NCI-H1105 treated with DMSO at 0.1 percent for 48 hours (cell line): ENCODE measurements around the gene SP2.

Experiments used
- DNase-seq: peaks from one replicate; lab custom pipeline; 2025; lab: John Stamatoyannopoulos, UW

The SP2 gene

GRCh38 chr17:47949197-47949759, 53.2 kb downstream of the SP2 start:
- DNase-seq = peak; percentile 74

GRCh38 chr17:47949946-47950345, 53.9 kb downstream of the SP2 start:
- no peak for DNase-seq

GRCh38 chr17:47950448-47950847, 54.4 kb downstream of the SP2 start:
- DNase-seq = no peak

DNA sequence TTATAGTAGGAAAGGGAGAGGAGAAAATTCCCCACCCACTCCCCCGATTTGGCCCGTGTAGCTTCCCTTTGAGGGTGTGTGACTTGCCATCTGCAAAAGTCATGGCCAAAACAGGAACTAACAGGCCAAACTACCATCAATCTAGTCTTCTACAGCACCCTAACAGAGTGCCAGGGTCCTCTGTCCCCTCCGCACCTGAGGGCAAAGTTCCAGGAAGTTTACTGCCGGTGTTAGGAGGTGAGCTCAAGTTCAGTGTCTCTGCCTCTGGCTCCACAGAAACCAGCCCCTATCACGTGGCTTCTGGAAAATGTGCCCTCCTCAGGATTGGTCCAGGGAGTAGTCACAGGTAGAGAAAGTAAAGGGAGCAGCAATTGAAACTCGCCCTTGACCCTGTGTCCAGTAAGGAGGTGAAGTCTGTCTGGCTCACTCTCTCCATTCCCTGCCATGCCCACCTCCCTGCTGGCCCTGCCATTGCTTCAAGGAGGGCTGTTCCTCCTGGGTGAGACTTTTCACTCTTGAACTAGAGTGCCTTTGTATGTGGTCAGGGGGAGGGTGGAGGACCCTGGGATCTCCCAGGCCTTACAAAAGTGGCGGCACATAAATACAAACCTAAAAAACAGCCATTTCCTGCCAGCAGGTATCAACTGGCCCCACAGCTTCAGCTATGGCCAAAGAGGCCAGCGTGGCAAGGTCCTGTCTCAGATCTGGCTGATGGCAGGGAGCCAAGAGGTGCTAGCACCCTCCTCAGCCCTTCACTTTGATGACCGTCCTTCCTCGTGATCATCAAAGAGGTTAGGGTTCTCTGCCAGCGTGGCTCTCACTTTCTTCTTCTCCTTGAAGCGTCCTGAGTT, 56.4 kb downstream of the SP2 start:
- DNase-seq = no peak

GRCh38 chr17:47953909-47954308, 57.9 kb downstream of the SP2 start:
- no peak for DNase-seq

DNA sequence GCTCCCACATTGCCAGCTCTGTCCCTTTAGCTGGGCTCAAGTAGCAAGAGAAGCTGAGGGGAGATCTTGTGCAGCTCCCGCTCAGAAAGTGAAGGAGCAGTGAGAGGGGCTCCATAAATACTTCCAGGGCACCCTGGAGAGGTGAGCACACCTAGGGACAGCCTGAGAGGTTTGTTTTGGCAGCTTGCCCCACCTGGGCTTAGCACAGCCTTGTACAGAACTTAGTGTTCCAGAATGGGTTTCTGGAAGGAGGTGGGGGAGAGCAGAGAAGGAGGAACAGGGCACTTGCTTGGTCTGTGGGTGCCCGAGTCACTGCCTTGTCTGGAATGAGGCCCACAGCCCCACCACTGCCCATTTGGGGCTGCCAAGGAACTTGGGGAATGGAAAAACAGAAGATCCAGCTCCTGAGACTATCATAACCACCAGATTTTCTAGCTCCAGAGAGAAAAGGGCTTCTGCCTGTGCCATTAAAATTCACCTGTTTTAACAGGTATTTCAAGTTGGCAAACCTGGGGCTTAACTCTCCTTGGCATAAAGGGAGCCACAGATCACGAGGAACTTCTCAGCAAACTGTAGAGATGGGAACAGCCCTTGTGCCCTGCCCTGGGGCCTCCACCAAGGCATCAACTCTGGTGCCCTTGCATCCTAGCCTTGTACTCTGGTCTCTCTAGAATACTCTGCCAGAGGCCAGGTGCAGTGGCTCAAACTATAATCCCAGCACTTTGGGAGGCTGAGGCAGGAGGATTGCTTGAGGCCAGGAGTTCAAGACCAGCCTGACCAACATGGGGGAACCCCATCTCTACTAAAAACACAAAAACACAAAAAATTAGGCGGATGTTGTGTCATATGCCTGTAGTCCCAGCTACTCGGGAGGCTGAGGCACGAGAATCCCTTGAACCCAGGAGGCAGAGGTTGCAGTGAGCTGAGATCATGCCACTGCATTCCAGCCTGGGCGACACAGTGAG, 59.7 kb downstream of the SP2 start:
- peak; percentile 13 for DNase-seq

DNA sequence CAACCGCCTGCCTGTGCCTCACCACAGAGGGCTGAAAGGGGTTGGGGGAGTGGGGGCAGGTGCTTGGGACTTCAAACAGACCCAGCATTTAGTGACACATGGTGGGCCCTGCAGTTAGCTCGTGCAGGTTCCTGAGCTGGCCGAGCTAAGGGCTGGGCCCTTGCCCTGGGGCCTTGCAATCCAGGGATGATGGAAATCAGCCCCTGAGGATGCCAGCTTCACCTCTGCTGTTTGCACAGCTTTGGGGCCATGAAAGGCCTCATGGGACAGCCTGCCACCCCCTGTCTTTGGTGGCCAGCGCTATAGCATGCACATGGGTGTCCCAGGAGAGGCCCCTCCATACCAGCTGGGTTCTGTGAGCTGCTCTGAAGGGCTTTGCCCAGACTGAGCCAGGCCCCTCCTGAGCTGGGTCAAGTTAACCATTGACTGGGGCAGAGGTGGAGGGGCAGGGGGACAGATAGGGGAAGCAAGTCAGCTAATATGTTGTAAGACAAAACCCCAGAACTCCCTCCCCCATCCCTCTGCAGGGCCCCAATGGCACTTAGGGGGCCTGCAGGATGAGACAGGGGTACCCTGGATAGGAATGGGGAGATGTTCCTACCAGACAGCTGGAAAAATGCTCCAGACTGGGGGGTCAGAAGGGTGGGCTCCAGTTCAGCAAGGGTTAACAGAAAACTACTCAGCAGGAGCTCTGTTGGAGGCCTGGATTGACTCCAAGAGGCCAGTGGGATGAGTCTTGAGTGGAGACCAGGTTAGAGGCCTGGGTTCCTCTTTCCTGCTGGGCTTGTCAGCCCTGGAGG, 61.0 kb downstream of the SP2 start:
- DNase-seq = no peak

DNA sequence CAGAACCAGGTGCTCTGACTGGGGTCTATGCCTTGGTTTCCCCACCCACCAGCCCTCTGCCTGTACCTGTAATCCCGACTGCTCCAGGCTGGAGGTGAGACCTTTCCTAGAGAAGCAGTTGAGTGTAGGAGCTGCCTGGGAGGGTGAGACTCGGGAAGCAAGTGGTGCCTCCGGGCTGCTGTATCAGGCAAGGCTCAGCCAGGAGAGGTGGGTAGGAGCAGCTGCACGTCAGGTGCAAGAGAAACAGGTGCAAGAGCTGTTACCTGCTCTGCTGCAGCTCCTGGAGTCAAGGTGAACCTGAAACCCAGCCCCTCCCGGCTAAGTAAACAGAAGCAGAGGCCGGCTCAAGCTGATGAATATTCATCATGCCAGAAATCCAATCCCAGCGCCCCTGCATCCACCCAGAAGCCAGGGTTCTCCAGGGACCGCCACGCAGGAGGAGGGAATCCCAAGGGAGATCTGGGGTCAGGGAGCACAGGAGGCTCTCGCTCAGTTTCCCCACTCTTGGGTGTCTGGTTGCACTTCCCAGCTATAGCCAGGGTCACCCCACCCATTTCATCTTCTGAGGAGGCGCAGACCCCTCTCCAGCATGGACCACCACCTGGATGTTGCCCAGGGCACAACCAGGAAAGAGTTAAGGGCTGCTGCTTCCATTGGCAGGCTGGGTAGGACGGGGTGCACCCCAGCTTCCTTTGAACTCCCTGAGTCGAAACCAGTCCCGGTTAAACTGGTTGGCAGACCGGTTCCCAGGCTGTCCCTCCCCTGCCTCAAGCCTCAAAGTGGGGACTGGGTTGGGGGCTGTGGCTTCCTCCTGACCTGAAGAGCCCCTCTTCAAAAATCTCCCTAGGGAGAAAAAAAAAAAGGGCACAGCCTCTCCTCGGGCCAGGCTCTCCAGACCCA, 61.8 kb downstream of the SP2 start, which contains the start of gene PRR15L:
Gene PRR15L (minus strand): TSS at position 293 of the 900 bp plus-strand sequence. CDS start 4,649 bp downstream, outside the sequence.
- DNase-seq = peak; percentile 96

DNA sequence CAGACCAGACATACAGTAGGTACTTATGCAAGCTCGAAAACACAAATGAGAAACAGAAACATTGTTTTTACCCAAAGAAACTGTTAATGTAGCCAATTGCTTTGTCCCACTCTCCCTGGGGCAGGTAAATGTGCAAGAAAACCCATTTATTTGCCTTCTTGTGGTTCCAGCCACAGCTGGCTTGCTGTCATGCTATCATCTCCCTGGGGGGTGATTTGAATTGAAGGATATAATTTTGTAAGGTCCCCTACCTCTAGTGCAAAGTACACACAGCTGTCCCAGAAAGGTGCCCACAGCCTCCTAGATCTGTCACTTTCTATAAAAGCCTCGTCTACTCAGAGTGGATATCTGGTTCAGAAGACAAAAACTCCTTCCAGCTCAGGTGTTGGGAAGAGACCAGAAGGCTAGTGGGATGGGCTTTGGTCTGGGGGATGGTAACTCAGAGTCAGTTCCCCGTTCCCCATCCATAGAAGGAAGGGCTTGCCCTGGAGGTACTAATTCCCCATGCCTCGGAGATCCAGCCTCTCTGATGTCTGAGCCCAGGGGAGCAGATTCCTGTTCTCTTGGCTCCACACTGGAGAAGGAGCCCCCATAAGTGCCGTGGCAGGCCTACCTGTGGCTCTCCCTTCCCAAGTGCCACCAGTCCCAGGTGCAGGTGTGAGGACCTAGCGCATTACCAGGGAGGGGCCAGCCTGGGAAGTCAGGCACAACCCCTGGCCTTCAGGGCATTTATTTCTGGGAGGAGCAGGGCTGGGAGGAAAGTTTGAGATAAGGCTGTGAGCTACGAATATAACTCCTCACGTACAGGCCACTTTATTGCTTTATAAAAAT, 64.0 kb downstream of the SP2 start:
- no peak for DNase-seq

GRCh38 chr17:47961406-47961805, 65.4 kb downstream of the SP2 start:
- no peak for DNase-seq

- DNase-seq = no peak
Observed at GRCh38 chr17:47962901-47963300, 66.9 kb downstream of the SP2 start.

DNA sequence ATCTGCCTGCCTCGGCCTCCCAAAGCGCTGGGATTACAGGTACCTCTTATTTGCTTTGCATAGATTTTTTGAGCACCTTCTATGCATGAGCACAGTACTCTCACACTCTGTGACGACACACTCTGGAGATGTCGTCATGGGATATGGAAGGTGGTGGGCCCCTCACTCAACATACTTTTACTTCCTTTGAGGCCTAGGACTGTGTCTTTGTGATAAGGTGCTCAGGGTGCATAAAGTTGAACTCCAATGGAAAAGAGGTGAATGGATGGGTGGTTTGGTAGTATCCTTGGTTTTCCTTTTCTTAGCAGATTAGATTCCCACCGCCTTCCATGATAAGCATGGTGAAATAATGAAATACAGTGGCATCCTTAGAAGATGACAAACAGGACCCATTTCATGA, 68.8 kb downstream of the SP2 start:
- DNase-seq = no peak

GRCh38 chr17:47966079-47966519, 70.1 kb downstream of the SP2 start:
- no peak for DNase-seq

DNA sequence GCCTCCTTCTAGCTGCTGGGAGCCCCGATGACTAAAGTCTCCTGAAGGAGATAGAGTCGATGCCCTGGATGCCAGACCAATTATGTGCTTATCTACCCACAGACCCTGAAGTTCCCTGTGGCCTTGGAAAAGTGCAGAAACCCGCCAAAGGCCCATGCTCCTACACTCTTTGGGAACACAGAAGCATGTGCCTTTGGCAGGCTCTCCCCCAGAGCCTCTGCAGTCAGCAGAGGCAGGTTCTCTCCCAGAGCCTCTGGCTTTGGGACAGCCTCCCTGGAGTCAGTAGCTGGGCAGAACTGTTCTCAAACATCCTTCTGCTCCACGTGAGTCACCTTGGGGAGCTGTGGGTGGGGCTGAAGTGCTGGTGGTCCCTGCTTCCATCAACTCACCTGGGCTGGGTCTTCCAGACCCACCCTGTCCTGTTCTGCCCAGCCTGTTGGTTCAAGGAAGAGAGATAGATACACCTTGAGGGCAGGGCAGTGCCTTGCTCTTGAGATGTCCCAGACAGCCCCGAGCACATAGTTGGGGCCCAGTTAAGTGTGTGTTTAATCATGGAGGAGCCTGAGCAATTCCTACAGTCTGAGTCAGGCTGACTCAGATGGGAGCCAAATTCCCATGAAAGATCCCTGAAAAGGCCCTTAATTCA, 71.7 kb downstream of the SP2 start:
- no peak for DNase-seq

- DNase-seq = no peak
Observed at GRCh38 chr17:47968836-47969235, 72.8 kb downstream of the SP2 start.

- no peak for DNase-seq
Observed at GRCh38 chr17:47969930-47970724, 74.1 kb downstream of the SP2 start.

DNA sequence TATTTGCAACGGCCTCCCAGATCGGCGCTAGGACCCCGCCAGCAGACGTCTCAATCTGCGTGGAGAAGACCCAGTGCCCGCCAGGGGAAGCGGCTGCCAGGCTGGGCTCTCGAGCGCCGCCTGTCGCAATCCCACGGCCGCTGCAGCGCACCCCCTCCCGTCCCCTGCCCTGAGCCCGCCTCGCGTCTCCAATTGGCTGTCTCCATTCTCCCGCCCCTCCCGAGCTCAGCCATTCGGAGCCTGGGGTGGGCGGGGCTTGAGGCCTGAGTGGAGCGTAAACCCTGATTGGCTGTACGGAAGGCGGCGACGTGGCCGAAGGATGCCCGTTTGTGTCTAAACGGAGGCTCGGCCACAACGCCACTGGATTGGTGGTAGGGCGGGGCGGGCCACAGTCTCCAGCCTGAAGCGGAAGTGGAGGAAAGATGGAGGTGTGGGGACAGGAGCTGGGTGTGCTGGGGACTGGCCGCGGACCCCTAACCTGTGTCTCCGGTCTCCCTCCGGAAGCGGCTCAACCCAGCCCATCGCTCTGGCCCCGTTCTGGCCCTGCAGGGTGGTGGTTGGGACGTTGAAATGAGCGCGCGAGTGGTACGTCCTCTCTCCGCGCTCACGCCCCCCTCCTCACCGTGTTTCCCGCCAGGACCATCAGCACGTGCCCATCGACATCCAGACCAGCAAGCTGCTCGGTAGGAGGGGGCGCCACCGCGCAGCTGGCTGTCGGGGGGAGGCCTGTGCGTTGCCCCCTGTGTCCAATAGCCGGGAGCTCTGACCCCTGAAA, 74.9 kb downstream of the SP2 start, which contains the start of gene CDK5RAP3:
Gene CDK5RAP3 (plus strand): TSS at position 389 of the 775 bp plus-strand sequence. CDS start 34 bp downstream, at position 423.
- peak; percentile 97 for DNase-seq
